HTERT RPE-1 (cell line): ENCODE data around the gene TTYH3.

Source experiments
- in situ Hi-C: fragments of 300-500 bp; cut with MboI; formaldehyde crosslinking; loops from 4 replicates; pipeline ENCODE4 v1.14.3; 2020; ENCODE audit warnings: low sequenced_read_pairs

The TTYH3 gene

GRCh38 chr7:2646336-2646679 is 14.5 kb downstream of the TTYH3 start:
- in situ Hi-C loops: no loop called here

- in situ Hi-C loops: no loop called here
These were observed 15.1 kb downstream of the TTYH3 start for GRCh38 chr7:2646680-2647571.

- in situ Hi-C loops: no loop called here
These were observed 15.9 kb downstream of the TTYH3 start for GRCh38 chr7:2647594-2648172.

- in situ Hi-C loops: no loop called here
These were observed 17.5 kb downstream of the TTYH3 start for GRCh38 chr7:2649139-2649838.

GRCh38 chr7:2649991-2650390 is 18.2 kb downstream of the TTYH3 start:
- in situ Hi-C loops: no loop called here

- in situ Hi-C loops: no loop called here
These were observed 18.7 kb downstream of the TTYH3 start for GRCh38 chr7:2650451-2650850.

- in situ Hi-C loops: no loop called here
These were observed 19.6 kb downstream of the TTYH3 start for GRCh38 chr7:2651336-2651735.

- in situ Hi-C loops: no loop called here
These were observed 20.3 kb downstream of the TTYH3 start for GRCh38 chr7:2651847-2652735.

GRCh38 chr7:2652736-2653060 is 20.9 kb downstream of the TTYH3 start:
- in situ Hi-C loops: no loop called here

GRCh38 chr7:2654059-2654458 is 22.3 kb downstream of the TTYH3 start:
- in situ Hi-C loops: no loop called here

- in situ Hi-C loops: no loop called here
These were observed 24.3 kb downstream of the TTYH3 start for GRCh38 chr7:2655870-2656614.

- in situ Hi-C loops: no loop called here
These were observed 25.4 kb downstream of the TTYH3 start for GRCh38 chr7:2657208-2657607.

- in situ Hi-C loops: no loop called here
These were observed 26.3 kb downstream of the TTYH3 start for GRCh38 chr7:2657920-2658671.

GRCh38 chr7:2658941-2659340 is 27.2 kb downstream of the TTYH3 start:
- in situ Hi-C loops: no loop called here

GRCh38 chr7:2659556-2660358 is 28.0 kb downstream of the TTYH3 start:
- in situ Hi-C loops: no loop called here

- in situ Hi-C loops: no loop called here
These were observed 28.7 kb downstream of the TTYH3 start for GRCh38 chr7:2660359-2661095.

GRCh38 chr7:2661096-2661449 is 29.3 kb downstream of the TTYH3 start:
- in situ Hi-C loops: no loop called here

- in situ Hi-C loops: no loop called here
These were observed 30.0 kb downstream of the TTYH3 start for GRCh38 chr7:2661602-2662272.
